ENCODE results near the gene METTL4. TPM values are rescaled to one million over a fixed set of nuclear protein-coding genes. Genes with fewer than 3 reads are reported as not detected.

The METTL4 gene
- total RNA-seq = 10 to 100 TPM in 2 of 3 donors, 1 to 10 TPM in 1; 9.1 to 11.3 (median 10.6) TPM
- 20.2 TPM for total RNA-seq (2013)

- Histone ChIP-seq H3K27me3 (ENCODE audit: control insufficient read depth, insufficient read depth, low read length) (no peaks in the 10 kb centered on the region), H3K27ac (ENCODE audit: low read length) (peak within 1 kb of the TSS; percentile 96), H3K36me3 (ENCODE audit: control insufficient read depth, insufficient read depth, low read length) (peaks cover 3% of the 10 kb centered on the region), H3K9me3 (ENCODE audit: control insufficient read depth, insufficient read depth, low read length) (no peaks in the 10 kb centered on the region), H3K4me1 (ENCODE audit: control insufficient read depth, insufficient read depth, low read length) (peaks cover 20% of the 10 kb centered on the region), H3K4me3 (ENCODE audit: low read length) (peak within 1 kb of the TSS; percentile 75)
- under 1% methylated on average over 55 of the region's 55 CpGs for WGBS (ENCODE audit: insufficient coverage)
- no peak for TF ChIP-seq CTCF (IDR thresholded peaks at IDR 0.05)
- ATAC-seq = peak; percentile 87 to 91 (median 90)
- Mint-ChIP-seq H3K27ac (peak within 1 kb of the TSS; percentile 99 to 100), H3K36me3 (peaks cover 7% of the 10 kb centered on the region), H3K27me3 (ENCODE audit: low read depth in 2 of 2) (no peaks in the 10 kb centered on the region), H3K9me3 (no peaks in the 10 kb centered on the region), H3K4me1 (peaks cover 42 to 47% of the 10 kb centered on the region in 2 donors), H3K4me3 (peak within 1 kb of the TSS; percentile 98)
- intact Hi-C loops (cut with micrococcal nuclease) = loop anchor here (1.0 to 2.0 kb wide), 3 partner anchors 34 to 85 kb away; no protein-coding TSS in a partner anchor
- peak; percentile 87 to 94 for DNase-seq
These were observed at the start of gene METTL4, which contains the start of gene NDC80 for GRCh38 chr18:2571200-2572170. Gene METTL4, minus strand, starts transcription at chr18:2571505. Its CDS starts 4,289 bp downstream, at chr18:2567216. Gene NDC80, plus strand, starts transcription at chr18:2571557. Its CDS starts 1,429 bp downstream, at chr18:2572986.

GRCh38 chr18:2618009-2618408 is 46.7 kb upstream of the METTL4 start:
- Histone ChIP-seq H3K4me1 (ENCODE audit: control insufficient read depth, insufficient read depth, low read length) (no peaks in the 10 kb centered on the region), H3K9me3 (ENCODE audit: control insufficient read depth, insufficient read depth, low read length) (no peaks in the 10 kb centered on the region), H3K27me3 (ENCODE audit: control insufficient read depth, insufficient read depth, low read length) (no peaks in the 10 kb centered on the region), H3K36me3 (ENCODE audit: control insufficient read depth, insufficient read depth, low read length) (no peaks in the 10 kb centered on the region), H3K4me3 (ENCODE audit: low read length) (no peak overlapping the region), H3K27ac (ENCODE audit: low read length) (no peak overlapping the region)
- H3K9me3 Mint-ChIP-seq = no peaks in the 10 kb centered on the region
- ATAC-seq = no peak
- no peak overlapping the region for H3K4me3 Mint-ChIP-seq
- intact Hi-C loops (cut with micrococcal nuclease) = no loop called here
- H3K27me3 Mint-ChIP-seq (ENCODE audit: low read depth in 2 of 2) = no peaks in the 10 kb centered on the region
- no peak for TF ChIP-seq CTCF (IDR thresholded peaks at IDR 0.05)
- no peak for DNase-seq
- no peaks in the 10 kb centered on the region for H3K4me1 Mint-ChIP-seq
- no peak overlapping the region for H3K27ac Mint-ChIP-seq
- WGBS (ENCODE audit: insufficient coverage) = 100% methylated on average over 1 of the region's 4 CpGs
- H3K36me3 Mint-ChIP-seq = no peaks in the 10 kb centered on the region

GRCh38 chr18:2617401-2617998 is 46.2 kb upstream of the METTL4 start:
- Histone ChIP-seq H3K36me3 (ENCODE audit: control insufficient read depth, insufficient read depth, low read length) (no peaks in the 10 kb centered on the region), H3K4me1 (ENCODE audit: control insufficient read depth, insufficient read depth, low read length) (no peaks in the 10 kb centered on the region), H3K9me3 (ENCODE audit: control insufficient read depth, insufficient read depth, low read length) (no peaks in the 10 kb centered on the region), H3K27me3 (ENCODE audit: control insufficient read depth, insufficient read depth, low read length) (no peaks in the 10 kb centered on the region), H3K27ac (ENCODE audit: low read length) (no peak overlapping the region), H3K4me3 (ENCODE audit: low read length) (no peak overlapping the region)
- WGBS (ENCODE audit: insufficient coverage) = 96% methylated on average over 3 of the region's 4 CpGs
- H3K27ac Mint-ChIP-seq = no peak overlapping the region
- H3K4me3 Mint-ChIP-seq = no peak overlapping the region
- DNase-seq (no peak), ATAC-seq (no peak)
- no peaks in the 10 kb centered on the region for H3K27me3 Mint-ChIP-seq (ENCODE audit: low read depth in 2 of 2)
- no peak for TF ChIP-seq CTCF (IDR thresholded peaks at IDR 0.05)
- H3K9me3 Mint-ChIP-seq = no peaks in the 10 kb centered on the region
- no peaks in the 10 kb centered on the region for H3K36me3 Mint-ChIP-seq
- intact Hi-C loops (cut with micrococcal nuclease) = no loop called here
- H3K4me1 Mint-ChIP-seq = no peaks in the 10 kb centered on the region

Measured in natural killer cell (primary cell).